ENCODE data around the gene PBX4.
"Not testable (repeated sequence)": the region's sequence is repeated elsewhere in the genome, so short reads cannot be mapped to it uniquely, and the experiment has no call there.

PBX4 gene, protein sequence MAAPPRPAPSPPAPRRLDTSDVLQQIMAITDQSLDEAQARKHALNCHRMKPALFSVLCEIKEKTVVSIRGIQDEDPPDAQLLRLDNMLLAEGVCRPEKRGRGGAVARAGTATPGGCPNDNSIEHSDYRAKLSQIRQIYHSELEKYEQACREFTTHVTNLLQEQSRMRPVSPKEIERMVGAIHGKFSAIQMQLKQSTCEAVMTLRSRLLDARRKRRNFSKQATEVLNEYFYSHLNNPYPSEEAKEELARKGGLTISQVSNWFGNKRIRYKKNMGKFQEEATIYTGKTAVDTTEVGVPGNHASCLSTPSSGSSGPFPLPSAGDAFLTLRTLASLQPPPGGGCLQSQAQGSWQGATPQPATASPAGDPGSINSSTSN

DNA sequence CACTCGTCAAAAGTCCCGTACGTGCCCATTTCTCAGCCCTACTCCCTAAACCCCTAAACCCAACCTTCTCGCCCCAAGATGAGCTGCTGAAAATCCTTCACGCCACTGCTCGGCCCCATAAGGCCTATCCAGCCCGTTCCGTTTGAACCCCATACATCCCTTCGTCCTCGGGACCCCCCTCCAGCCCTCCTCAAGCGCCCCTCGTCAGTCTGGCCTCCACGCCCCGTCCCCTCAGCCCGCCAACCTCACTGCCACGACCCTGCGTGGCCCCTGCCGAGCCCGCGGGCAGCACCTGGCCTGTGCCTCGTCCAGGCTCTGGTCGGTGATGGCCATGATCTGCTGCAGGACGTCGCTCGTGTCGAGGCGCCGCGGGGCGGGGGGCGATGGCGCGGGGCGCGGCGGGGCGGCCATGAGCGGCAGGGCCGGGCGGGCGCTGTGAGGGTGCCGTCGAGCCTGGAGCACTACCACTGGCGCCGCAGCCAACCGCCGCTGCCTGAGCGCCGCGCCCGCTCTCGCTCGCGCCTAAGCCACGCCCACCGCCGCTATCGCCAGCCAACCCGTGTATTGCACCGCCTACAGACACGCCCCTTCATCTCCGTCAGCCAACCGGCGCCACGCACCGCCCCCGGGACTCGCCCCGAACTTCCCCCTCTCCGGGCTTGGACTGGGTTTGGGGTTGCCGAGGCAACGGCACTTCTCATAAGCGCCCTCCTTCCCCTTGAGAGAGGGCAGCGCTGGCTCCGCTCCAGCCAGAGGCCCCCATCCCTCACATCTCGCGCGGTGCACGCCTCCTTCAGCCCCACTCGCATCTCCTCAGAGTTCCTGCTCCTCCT lies at the start of gene PBX4:
TSS of gene PBX4 (minus strand) at position 469 of the 833 bp plus-strand sequence. CDS start at position 411, 58 bp downstream.
- peak; percentile 99 for DNase-seq (ENCODE audit: low read depth in 2 of 2)

DNA sequence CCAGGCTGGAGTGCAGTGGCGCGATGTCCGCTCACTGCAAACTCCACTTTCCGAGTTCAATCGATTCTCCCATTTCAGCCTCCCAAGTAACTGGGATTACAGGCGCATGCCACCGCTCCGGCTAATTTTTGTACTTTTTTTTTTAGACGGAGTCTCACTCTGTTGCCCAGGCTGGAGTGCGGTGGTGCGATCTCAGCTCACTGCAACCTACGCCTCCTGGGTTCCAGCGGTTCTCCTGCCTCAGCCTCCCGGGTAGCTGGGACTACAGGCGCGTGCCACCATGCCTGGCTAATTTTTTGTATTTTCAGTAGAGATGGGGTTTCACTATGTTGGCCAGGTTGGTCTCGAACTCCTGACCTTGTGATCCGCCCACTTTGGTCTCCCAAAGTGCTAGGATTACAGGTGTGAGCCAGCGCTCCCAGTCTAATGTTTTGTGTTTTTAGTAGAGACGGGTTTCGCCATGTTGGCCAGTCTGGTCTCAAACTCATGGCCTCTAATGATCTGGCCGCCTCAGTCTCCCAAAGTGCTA lies 47.0 kb upstream of the PBX4 start:
- DNase-seq (ENCODE audit: low read depth in 2 of 2): not testable (repeated sequence)

DNA sequence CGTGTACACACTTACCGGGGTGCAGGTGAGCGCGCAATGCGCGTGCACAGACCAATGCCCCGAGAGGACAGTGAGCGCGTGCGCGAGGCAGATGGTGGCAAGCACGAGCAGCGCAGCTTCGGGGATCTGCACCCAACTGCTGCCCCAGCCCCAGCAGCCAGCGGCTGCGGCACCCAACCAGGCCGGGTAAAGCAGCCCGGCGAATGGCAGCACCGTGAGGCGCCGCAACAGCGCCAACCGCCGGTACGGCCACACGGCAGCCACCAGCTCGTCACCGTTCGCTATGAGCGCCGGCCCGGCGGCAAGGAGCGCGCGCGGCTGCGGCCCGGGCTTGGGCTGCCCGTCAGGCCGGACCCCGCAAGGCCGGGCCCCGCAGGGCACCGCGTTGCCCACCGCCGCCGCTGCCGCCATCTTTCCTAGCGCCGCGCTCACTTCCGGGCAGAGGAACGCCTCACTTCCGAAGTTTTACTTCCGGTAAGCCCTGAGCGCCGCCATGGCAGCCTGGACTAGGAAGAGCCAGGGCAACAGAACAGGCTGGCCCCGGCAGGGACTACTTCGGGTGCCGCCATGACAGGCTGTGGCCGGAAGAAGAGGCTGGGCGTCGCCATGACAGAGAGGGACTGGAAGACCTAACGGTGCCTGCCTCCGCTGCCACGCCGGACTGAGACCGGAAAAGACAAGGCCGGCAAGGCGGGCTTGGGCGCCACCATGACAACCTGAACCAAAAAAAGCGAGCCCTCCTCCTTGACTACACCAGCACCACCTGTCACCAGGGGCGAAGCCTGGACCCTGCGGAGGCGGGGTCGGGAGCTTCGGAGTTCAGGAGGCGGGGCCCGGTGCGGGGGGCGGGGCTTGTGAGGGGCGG lies 45.0 kb upstream of the PBX4 start, which contains the start of gene ATP13A1:
TSS of gene ATP13A1 (minus strand) at position 421 of the 865 bp plus-strand sequence. CDS start at position 411, 10 bp downstream.
- peak; percentile 84 to 88 for DNase-seq (ENCODE audit: low read depth in 2 of 2)

DNA sequence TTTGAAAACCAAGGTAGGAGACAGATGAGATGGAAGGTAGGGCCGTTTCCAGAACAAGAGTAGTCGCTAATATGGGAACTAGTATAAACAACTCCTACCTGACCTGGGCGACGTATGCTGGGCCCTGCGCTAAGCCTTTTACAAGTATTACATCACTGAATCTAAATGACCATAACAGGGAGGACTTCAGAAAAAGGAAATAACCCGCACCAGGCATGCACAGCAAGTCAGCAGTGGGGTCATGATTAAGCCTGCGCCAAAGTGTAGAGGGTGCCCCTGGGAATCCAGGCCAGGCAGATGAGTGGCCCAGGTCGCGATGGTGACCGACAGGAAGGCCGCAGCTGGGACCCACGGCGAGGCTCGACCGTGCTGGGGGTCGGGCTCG lies 44.4 kb upstream of the PBX4 start:
- no peak for DNase-seq (ENCODE audit: low read depth in 2 of 2)

DNA sequence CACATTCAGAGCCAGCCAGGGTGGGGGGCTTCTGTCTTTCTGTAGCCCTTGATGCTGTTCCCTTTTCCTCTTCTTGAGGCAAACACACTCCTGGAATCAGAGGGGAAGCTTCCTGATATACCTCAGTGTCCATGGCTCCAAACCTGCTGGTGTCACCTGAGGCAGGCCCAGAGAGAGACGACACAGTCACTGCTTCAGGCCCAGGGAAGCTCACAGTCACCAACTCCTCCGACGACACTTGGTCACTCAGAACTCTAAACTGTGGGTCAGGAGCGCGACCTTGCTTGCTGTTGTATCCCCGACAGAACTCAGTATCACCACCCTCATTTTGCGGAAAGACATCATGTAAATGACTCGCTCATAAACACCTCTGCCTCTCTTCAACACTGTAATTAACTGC lies 43.9 kb upstream of the PBX4 start:
- no peak for DNase-seq (ENCODE audit: low read depth in 2 of 2)

DNA sequence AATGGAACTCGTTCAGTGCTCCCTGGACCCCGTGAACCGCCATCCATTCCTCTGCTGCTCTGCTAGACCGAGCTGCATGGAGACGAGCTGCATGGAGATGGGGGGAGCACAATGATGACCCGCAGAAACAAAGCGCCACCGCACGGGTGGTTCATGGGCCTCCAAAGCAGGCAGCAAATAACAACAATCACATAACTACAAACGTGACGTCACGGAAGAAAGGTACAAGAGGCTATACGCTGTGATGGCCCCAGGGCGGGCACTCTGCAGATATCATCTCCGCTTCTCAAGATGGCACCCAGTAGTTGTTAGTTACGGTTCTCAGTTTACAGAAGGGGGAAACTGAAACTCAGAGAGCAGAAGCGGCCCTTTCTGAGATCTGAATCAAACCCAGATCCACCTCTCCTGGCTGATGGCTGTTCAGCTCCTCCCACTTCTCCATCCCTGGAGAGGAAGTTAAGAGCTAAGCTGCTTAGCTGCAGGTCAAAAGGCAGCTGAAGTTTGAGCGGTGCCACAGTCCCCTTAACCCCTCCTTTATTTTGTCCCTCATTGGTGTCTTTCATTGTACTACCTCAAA lies 43.3 kb upstream of the PBX4 start:
- no peak for DNase-seq (ENCODE audit: low read depth in 2 of 2)

DNA sequence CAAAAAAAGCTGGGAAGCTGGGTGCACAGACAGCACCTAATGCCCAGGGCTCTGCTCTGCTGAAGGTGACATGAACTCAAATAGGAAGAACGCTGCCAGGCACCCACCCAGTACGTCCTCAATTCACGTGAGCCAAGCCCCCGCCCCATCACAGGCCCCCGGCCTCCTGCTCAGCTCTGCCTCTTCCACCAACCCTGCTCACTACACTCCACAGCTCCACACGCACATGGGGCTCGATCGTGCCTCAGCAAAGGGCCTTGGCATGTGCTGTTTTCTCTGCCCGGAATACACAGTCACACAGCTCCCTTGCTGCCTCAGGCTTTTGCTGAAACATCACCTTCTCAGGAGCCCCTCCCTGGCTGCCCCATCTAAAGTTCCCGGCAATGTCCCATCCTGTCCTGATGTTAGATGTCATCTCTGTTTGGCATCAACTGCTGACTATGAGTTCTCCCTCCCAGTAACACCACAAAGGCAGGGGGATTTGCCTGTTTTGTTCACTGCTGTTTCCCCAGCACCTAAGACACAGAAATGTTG lies 42.7 kb upstream of the PBX4 start:
- DNase-seq (ENCODE audit: low read depth in 2 of 2): no peak

DNA sequence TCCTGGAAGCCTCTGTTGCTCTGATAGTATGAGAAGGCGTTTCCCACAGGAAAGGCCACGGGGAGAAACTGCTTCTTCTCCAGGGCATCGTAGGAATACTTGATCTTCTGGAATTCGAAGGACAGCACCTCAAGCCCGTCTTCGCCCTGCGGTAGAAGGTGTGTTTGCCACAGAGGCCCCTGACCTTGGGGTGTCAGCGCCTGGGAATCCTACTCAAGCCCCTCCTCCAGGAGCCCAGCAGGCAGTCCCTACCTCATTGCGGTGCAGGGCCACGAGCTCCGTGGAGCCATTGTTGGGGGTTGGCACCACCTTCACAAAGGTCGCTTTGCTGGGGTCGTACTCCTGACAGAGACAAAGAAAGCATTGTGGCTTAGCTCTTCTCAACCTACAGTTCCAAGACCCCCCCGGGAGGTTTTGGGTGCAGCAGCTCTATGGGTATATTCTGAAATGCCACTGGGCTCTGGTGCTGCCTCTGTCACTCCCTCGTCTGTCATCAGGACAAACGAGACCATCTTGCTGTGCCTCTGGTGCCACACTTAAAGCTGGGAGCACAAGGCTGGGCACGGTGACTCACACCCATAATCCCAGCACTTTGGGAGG lies 41.3 kb upstream of the PBX4 start:
- no peak for DNase-seq (ENCODE audit: low read depth in 2 of 2)

DNA sequence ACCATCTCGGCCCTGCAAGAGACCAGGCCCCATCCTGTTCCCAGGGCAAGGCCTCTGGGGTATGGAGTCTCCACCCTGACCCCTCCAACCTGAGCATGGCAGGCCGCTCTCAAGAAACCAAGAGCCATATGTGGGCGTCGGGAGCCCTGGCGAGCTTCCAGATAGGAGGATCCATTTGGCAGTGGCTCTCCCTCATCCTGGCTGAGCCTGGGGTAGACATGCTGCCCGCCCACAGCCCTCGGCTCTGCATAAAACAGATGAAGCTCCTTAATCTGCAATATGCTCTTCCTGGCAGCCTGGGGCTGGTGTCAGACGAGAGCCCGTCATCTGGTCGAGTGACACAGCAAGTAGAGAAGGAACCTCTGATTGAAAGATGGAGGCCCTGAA lies 38.9 kb upstream of the PBX4 start:
- DNase-seq (ENCODE audit: low read depth in 2 of 2): no peak

DNA sequence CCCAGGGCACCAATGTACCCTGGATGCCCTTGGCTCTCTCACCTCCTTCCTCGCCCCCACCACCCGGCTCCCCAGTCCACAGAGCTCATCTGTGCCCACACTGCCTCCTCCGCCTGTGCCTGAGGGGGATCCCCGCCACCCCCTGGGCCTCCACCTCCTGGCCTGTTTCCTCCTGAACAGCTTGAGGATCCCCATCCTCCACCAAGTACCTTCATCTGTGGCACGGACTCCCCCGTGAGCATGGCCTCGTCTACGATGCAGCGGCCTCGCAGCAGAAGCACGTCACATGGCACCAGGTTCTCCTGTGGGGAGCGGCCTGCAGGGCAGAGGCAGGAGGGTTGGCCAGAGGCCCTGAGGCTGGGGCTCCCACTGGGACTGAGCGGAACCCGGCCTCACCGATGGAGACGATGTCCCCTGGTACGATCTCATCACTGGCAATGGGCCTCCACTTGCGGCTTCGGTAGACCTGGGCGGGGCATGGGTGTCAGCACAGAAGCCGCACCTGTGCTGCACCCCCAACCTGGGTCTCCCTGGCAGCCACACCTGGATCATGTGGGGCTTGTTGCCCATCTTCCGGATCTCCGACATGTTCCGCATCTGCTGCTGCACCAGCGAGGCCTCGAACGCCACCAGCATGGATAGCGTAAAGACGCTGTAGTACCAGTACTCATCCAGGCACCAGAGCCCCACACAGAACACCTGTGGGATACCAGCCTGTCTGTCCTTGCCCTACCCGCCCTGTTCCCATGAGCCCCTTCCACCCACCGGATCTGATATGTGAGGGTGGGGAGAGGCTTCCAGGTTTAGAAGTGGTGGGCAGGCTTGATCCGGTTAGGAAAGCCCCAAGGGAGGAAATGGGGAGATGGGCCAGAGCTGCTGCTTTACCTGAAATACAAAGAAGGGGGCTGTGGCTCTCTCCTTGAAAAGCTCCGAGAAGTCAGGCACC lies 38.2 kb upstream of the PBX4 start:
- DNase-seq (ENCODE audit: low read depth in 2 of 2): no peak

DNA sequence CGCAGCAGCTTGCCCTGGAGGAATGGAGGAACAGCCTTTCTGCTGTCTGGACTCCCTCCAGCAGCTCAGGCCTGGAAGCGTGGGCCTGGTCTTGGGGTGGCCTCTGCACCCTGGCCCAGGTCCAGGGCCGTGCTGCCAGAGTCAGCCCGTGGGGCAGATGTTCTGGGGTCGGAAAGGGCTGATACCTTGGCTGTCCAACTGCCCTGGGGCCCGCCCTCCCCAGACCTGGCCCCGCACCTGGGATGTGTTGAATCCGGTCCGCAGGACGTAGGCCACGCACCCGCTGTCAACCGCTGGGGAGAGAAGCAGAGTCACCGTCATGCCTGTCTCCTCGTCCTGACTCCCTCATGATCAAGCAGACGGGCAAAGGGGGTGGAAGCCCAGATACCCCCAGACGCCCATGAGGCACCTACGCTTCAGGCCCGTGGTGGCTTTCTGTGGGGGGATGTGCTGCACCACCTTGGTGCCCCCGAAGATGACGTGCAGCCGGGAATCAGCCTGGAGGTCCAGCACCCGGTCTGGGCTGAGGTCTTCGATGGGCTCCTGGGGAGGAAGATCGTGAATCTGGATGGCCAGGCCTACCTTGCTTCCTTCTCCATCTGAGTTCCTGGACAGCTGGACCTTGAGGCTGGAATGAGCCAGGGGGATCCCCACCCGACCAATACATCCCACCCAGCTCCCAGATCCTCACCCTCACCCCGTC lies 37.3 kb upstream of the PBX4 start:
- no peak for DNase-seq (ENCODE audit: low read depth in 2 of 2)

DNA sequence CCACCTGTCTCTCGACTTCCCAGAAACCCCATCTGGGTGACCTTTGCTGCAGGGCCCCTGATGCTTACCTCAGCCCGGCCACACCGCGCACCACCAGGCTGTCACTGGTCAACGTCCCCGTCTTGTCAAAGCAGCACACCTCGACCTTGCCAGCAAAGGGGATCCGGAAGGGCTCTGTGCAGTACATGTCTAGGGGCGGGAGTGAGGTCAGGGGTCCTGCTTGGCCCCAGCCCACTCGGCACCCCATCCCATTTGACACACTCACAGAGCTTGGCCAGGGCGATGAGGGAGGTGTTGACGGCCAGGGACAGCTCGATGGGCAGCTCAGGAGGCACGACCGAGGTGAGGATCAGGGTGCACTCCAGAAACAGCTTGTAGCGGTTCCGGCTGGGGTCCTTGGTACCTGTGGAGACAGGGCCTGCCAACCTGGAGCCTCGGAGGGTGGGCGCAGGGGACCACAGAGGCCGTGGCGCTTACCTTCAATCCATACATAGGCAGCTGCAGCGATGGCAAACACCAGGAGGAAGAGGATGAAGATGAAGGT lies 36.6 kb upstream of the PBX4 start:
- DNase-seq (ENCODE audit: low read depth in 2 of 2): no peak

DNA sequence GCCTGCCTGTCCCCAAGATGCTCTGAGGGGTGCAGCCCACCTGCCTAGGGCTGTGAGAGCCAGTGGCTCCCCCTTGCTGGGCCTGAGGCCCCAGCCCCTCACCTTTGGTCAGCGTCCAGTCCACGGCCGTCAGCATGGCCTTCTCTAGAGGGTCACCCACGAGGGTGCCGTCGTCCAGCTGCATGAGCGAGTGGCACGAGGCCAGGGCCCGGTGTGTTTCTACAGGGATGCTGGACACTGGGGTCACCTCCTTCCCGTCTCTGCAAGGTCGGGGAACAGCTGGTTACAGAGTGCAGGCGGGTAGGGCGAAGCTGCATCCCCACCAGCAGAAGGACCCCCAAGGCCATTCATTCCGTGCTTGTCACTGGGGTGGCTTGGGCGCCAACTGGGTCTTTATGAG lies 36.0 kb upstream of the PBX4 start:
- no peak for DNase-seq (ENCODE audit: low read depth in 2 of 2)

DNA sequence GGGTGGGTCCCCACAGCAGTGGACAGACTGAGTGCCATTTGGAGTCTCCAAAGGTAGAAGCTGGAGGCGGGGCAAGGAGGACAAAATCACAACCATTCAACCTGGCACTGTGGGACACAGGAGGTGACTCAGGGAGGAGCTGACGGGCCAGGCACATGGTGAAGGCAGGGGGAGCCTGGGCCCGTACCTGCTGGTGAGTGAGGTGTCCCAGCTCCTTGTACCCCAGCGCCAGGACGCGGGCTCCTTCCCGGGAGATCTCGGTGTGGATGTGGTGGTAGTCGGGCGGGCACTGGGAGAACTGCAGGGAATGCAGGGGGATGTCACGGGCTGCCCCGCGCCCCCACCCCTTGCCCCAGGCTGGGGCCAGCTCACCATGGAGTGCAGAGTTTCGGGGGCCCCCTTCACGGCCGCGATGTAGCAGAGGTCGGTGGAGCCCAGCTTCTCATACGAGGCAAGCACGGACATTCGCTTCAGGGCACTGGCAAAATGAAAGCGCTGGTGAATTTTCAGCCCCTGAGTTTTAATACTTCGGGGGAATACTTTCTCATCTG lies 35.2 kb upstream of the PBX4 start:
- DNase-seq (ENCODE audit: low read depth in 2 of 2): no peak

DNA sequence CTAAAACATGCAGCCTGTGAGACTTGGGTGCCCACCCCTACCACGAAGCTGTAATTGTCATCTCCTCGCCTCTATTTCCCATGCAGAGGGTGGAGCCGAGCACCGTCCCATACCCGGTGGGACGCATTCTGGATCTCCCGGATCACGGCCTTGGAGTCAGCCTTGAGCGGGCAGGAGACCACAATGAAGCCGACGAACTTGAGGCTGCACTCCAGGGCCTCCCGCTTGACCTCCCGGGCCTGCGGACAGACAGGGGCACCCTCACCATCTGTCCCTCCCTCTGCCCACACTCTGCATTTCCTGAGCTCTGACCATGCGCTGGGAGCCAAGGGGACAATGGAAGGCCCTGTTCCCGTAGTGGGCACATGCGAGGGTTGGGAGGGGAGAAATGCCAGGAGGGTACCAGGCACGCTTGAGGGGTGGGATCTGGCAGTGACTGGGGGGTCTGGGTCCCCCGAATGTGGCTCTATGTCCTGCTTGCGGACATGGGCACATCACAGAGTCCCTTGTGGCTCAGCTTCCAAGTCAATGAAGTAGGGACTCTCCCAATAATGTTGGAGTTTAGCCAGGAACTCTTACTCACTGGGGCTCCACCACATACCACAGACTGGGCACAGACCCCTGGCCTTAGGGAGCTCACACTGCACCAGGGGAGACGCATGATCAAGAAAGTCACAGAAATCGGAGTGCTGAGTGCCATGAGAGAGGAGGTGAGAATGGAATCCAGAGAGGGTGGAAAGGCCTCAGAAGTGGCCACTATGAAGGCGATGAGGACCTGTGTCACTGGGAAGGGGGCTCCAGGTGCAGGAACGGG lies 34.2 kb upstream of the PBX4 start:
- DNase-seq (ENCODE audit: low read depth in 2 of 2): no peak

DNA sequence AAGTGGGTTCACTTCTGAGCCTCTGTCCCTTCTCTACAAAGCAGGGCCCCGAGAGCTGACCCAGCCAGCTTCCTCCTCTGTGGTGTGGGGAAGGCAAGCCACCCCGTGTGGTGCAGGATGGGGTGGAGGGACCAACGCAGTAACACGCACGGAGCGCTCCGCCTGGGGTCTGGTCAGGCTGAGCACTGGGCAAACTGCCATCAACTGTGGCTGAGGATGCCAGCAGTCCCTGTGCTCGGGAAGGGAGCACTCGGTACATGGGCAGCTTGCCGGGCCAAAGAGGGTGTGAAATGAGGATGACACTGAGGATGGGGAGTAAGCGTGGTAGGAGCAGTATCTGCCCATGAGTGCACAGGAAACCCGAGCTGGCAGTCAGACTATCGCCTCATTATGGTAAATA lies 32.6 kb upstream of the PBX4 start:
- DNase-seq (ENCODE audit: low read depth in 2 of 2): no peak

DNA sequence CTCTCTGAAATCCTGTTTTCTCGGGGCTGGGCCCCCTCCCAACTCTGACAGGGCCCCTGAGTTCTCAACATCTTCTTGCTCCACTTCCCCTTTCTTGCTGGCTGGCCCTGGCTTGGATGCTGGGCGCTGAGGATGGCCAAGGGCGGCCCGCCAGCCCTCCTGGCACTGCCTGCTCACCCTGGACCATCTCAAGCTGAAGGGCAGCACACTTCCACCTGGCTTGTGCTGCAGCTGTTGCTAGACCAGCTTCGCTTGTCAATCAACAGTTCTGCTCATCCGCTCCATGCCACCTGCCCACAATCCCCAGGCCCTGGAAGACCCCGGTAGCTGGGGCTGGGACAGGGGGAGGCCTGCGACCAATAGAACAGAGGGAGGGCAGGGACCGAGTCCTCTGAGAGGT lies 31.8 kb upstream of the PBX4 start:
- DNase-seq (ENCODE audit: low read depth in 2 of 2): no peak

Measured in stimulated activated CD4-positive, alpha-beta T cell treated with anti-CD3 and anti-CD28 coated beads, Interleukin-1b, Interleukin-23, amount 100 ng/mL, for 4 hours (primary cell).